GM12878 (cell line): Measurements from ENCODE around the gene SGSH.
A peak's percentile ranks its signal among the peaks of the same experiment; 100 is the strongest.

Experiments used
- BACH1 ChIP-seq: fragments of 450-650 bp; IDR thresholded peaks from 2 replicates; pipeline ENCODE4 v1.6.1; 2017; ENCODE audit warnings: mild to moderate bottlenecking, borderline replicate concordance
- CHD2 ChIP-seq: IDR thresholded peaks from 2 replicates; pipeline ENCODE4 v1.6.1; 2011; ENCODE audit warnings: low read depth, low read length, improper control_type of control experiment, borderline replicate concordance
- ELK1 ChIP-seq: IDR thresholded peaks from 2 replicates; pipeline ENCODE4 v1.6.1; 2012; ENCODE audit warnings: low read depth, low read length, improper control_type of control experiment
- EP300 ChIP-seq, 2 experiments: fragments of 150-350 bp in 1 of 2; IDR thresholded peaks; 2 replicates each; pipeline ENCODE4 v1.6.1; 2011 to 2012; ENCODE audit warnings: low read depth in 2 of 2, low read length in 2 of 2, borderline replicate concordance in 1 of 2, improper control_type of control experiment in 1 of 2, inconsistent platforms in 1 of 2; ENCODE audit not compliant: control insufficient read depth in 1 of 2
- KDM1A ChIP-seq: fragments of 200-600 bp; sonication (generic); IDR thresholded peaks from 2 replicates; pipeline ENCODE4 v1.6.1; 2016; ENCODE audit warnings: borderline replicate concordance
- LARP7 ChIP-seq: fragments of 450-650 bp; IDR thresholded peaks from 2 replicates; pipeline ENCODE4 v1.6.1; 2017; ENCODE audit warnings: mild to moderate bottlenecking
- MEF2B ChIP-seq: fragments of 450-650 bp; IDR thresholded peaks from 2 replicates; pipeline ENCODE4 v1.6.1; 2018; ENCODE audit warnings: mild to moderate bottlenecking, moderate library complexity; ENCODE audit not compliant: partially characterized antibody, poor library complexity, severe bottlenecking
- NR2C2 ChIP-seq: IDR thresholded peaks from 2 replicates; pipeline ENCODE4 v1.6.1; 2011; ENCODE audit warnings: borderline replicate concordance, low read depth; ENCODE audit not compliant: control insufficient read depth, insufficient read length
- POLR2AphosphoS5 ChIP-seq: IDR thresholded peaks from 2 replicates; pipeline ENCODE4 v1.6.1; 2011; ENCODE audit warnings: mild to moderate bottlenecking, low read length, inconsistent platforms
- TAF1 ChIP-seq: IDR thresholded peaks from 2 replicates; pipeline ENCODE4 v1.6.1; 2011; ENCODE audit warnings: mild to moderate bottlenecking, low read depth, low read length, borderline replicate concordance
- TARDBP ChIP-seq: IDR thresholded peaks from 2 replicates; pipeline ENCODE4 v1.6.1; 2016; ENCODE audit warnings: borderline replicate concordance
- TF ChIP-seq, protein P1 (sequence below), 3 experiments: IDR thresholded peaks in 2 of 3; conservative IDR thresholded peaks in 1 of 3; 2 replicates each; pipeline ENCODE4 v1.5.1; 2011; ENCODE audit warnings: low read depth in 3 of 3, low read length in 3 of 3, mild to moderate bottlenecking in 3 of 3, control low read depth in 2 of 3, moderate library complexity in 2 of 3, inconsistent platforms in 1 of 3, mixed read lengths in 1 of 3; ENCODE audit not compliant: control insufficient read depth in 2 of 3, insufficient read depth in 1 of 3; ENCODE audit errors: extremely low read depth in 1 of 3
- TF ChIP-seq, protein P2 (sequence below): fragments of 450-650 bp; IDR thresholded peaks from 2 replicates; pipeline ENCODE4 v1.6.1; 2017; ENCODE audit warnings: antibody characterized with exemption, mild to moderate bottlenecking, moderate library complexity

- TF ChIP-seq, protein P1, sequence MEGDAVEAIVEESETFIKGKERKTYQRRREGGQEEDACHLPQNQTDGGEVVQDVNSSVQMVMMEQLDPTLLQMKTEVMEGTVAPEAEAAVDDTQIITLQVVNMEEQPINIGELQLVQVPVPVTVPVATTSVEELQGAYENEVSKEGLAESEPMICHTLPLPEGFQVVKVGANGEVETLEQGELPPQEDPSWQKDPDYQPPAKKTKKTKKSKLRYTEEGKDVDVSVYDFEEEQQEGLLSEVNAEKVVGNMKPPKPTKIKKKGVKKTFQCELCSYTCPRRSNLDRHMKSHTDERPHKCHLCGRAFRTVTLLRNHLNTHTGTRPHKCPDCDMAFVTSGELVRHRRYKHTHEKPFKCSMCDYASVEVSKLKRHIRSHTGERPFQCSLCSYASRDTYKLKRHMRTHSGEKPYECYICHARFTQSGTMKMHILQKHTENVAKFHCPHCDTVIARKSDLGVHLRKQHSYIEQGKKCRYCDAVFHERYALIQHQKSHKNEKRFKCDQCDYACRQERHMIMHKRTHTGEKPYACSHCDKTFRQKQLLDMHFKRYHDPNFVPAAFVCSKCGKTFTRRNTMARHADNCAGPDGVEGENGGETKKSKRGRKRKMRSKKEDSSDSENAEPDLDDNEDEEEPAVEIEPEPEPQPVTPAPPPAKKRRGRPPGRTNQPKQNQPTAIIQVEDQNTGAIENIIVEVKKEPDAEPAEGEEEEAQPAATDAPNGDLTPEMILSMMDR (IDR thresholded peaks at IDR 0.05 in 2 of 3, conservative IDR thresholded peaks at IDR 0.05 in 1 of 3; ENCODE audit: control insufficient read depth in 2 of 3, extremely low read depth in 1 of 3, insufficient read depth in 1 of 3, low read depth in 3 of 3, low read length in 3 of 3), result no peak
- no peak for TF ChIP-seq BACH1
- peak; percentile 38; the same call in 1 of the 2 replicates for TF ChIP-seq TAF1
- TF ChIP-seq MEF2B, result no peak
- 0 out of 2 replicates have a peak, but pooled peaks have one; percentile 18 for TF ChIP-seq CHD2
- TF ChIP-seq LARP7, result no peak
- TF ChIP-seq POLR2AphosphoS5, result peak; percentile 55; the same call in 1 of the 2 replicates
- TF ChIP-seq EP300 (IDR thresholded peaks at IDR 0.05; ENCODE audit: borderline replicate concordance in 1 of 2, control insufficient read depth in 1 of 2, low read depth in 2 of 2, low read length in 2 of 2), result peak; percentile 41 to 63; a peak in 2 of 4 replicates
- TF ChIP-seq, protein P2, sequence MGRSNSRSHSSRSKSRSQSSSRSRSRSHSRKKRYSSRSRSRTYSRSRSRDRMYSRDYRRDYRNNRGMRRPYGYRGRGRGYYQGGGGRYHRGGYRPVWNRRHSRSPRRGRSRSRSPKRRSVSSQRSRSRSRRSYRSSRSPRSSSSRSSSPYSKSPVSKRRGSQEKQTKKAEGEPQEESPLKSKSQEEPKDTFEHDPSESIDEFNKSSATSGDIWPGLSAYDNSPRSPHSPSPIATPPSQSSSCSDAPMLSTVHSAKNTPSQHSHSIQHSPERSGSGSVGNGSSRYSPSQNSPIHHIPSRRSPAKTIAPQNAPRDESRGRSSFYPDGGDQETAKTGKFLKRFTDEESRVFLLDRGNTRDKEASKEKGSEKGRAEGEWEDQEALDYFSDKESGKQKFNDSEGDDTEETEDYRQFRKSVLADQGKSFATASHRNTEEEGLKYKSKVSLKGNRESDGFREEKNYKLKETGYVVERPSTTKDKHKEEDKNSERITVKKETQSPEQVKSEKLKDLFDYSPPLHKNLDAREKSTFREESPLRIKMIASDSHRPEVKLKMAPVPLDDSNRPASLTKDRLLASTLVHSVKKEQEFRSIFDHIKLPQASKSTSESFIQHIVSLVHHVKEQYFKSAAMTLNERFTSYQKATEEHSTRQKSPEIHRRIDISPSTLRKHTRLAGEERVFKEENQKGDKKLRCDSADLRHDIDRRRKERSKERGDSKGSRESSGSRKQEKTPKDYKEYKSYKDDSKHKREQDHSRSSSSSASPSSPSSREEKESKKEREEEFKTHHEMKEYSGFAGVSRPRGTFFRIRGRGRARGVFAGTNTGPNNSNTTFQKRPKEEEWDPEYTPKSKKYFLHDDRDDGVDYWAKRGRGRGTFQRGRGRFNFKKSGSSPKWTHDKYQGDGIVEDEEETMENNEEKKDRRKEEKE, result no peak
- no peak for TF ChIP-seq KDM1A
- TF ChIP-seq NR2C2, result no peak
- peak; percentile 54; the same call in 1 of the 2 replicates for TF ChIP-seq ELK1
- no peak for TF ChIP-seq TARDBP
These were observed 945 bp downstream of the SGSH start for GRCh38 chr17:80219013-80219762.
